ENCODE measurements around the gene ATP13A3.

ATP13A3 gene

GRCh38 chr3:194387276-194387675 is 99.5 kb downstream of the ATP13A3 start:
- no peak for TF ChIP-seq CTCF (conservative IDR thresholded peaks at IDR 0.05; ENCODE audit: low read length)
- DNase-seq (ENCODE audit: low read depth), result no peak
- no peak overlapping the region for H3K4me3 ChIP-seq (ENCODE audit: low read length)

- no peak for DNase-seq (ENCODE audit: low read depth)
- TF ChIP-seq CTCF (conservative IDR thresholded peaks at IDR 0.05; ENCODE audit: low read length), result no peak
- no peak overlapping the region for H3K4me3 ChIP-seq (ENCODE audit: low read length)
These were observed 100.2 kb downstream of the ATP13A3 start for GRCh38 chr3:194386648-194387047.

- no peak overlapping the region for H3K4me3 ChIP-seq (ENCODE audit: low read length)
- no peak for DNase-seq (ENCODE audit: low read depth)
- no peak for TF ChIP-seq CTCF (conservative IDR thresholded peaks at IDR 0.05; ENCODE audit: low read length)
These were observed 100.7 kb downstream of the ATP13A3 start for GRCh38 chr3:194386066-194386465.

- no peak overlapping the region for H3K4me3 ChIP-seq (ENCODE audit: low read length)
- DNase-seq (ENCODE audit: low read depth), result no peak
- TF ChIP-seq CTCF (conservative IDR thresholded peaks at IDR 0.05; ENCODE audit: low read length), result no peak
These were observed 102.2 kb downstream of the ATP13A3 start for GRCh38 chr3:194384569-194385001.

- DNase-seq (ENCODE audit: low read depth), result no peak
- no peak overlapping the region for H3K4me3 ChIP-seq (ENCODE audit: low read length)
- no peak for TF ChIP-seq CTCF (conservative IDR thresholded peaks at IDR 0.05; ENCODE audit: low read length)
These were observed 102.6 kb downstream of the ATP13A3 start for GRCh38 chr3:194384156-194384555.

- H3K4me3 ChIP-seq (ENCODE audit: low read length), result no peak overlapping the region
- no peak for DNase-seq (ENCODE audit: low read depth)
- no peak for TF ChIP-seq CTCF (conservative IDR thresholded peaks at IDR 0.05; ENCODE audit: low read length)
These were observed 103.4 kb downstream of the ATP13A3 start for GRCh38 chr3:194383276-194383940.

- no peak for DNase-seq (ENCODE audit: low read depth)
- no peak for TF ChIP-seq CTCF (conservative IDR thresholded peaks at IDR 0.05; ENCODE audit: low read length)
- no peak overlapping the region for H3K4me3 ChIP-seq (ENCODE audit: low read length)
These were observed 103.9 kb downstream of the ATP13A3 start for GRCh38 chr3:194382892-194383223.
